AG10803 (cell line): ENCODE measurements around the gene GFI1.
"Not testable (repeated sequence)": the region's sequence is repeated elsewhere in the genome, so short reads cannot be mapped to it uniquely, and the experiment has no call there.

Source experiments
- DNase-seq: peaks from one replicate; pipeline ENCODE4 v3.0.0; 2010; ENCODE audit warnings: low read depth
- H3K4me3 ChIP-seq: 2 replicates; pipeline ENCODE4 v1.5.1; 2011; ENCODE audit warnings: mild to moderate bottlenecking, low read length, control low read depth
- CTCF ChIP-seq: conservative IDR thresholded peaks from 2 replicates; pipeline ENCODE4 v1.5.1; 2011; ENCODE audit warnings: mild to moderate bottlenecking, low read length, control low read depth, inconsistent platforms

GFI1 gene

GRCh38 chr1:92486251-92487077, at the start of gene GFI1:
TSS of gene GFI1 (minus strand) at chr1:92486925. CDS start at chr1:92483487, 3,438 bp downstream.
- DNase-seq: no peak
- peak within 1 kb of the TSS; percentile 37 for H3K4me3 ChIP-seq
- no peak for TF ChIP-seq CTCF

- H3K4me3 ChIP-seq, DNase-seq: not testable (repeated sequence)
These were observed 45.6 kb upstream of the GFI1 start for GRCh38 chr1:92532371-92532770.

- not testable (repeated sequence) for DNase-seq, H3K4me3 ChIP-seq
These were observed 45.2 kb upstream of the GFI1 start for GRCh38 chr1:92531939-92532338.

GRCh38 chr1:92527670-92528069, 40.9 kb upstream of the GFI1 start:
- no peak overlapping the region for H3K4me3 ChIP-seq
- TF ChIP-seq CTCF: no peak
- DNase-seq: no peak

GRCh38 chr1:92524944-92525590, 38.3 kb upstream of the GFI1 start:
- not testable (repeated sequence) for H3K4me3 ChIP-seq, DNase-seq

GRCh38 chr1:92519043-92519442, 32.3 kb upstream of the GFI1 start:
- H3K4me3 ChIP-seq: no peak overlapping the region
- no peak for DNase-seq
- no peak for TF ChIP-seq CTCF

- H3K4me3 ChIP-seq: no peak overlapping the region
- TF ChIP-seq CTCF: no peak
- no peak for DNase-seq
These were observed 29.8 kb upstream of the GFI1 start for GRCh38 chr1:92516574-92516973.

- no peak overlapping the region for H3K4me3 ChIP-seq
- DNase-seq: peak; percentile 15
- TF ChIP-seq CTCF: no peak
These were observed 29.1 kb upstream of the GFI1 start for GRCh38 chr1:92515796-92516201.
